Kidney (tissue), 14 donors: Measurements from ENCODE around the gene ISOC2. TPM values are rescaled to one million over a fixed set of nuclear protein-coding genes. Genes with fewer than 3 reads are reported as not detected.

Experiments used
- DNase-seq, 5 donors: peaks; one replicate each; pipeline ENCODE4 v3.0.0-alpha.2; 2013 to 2020
- FAIRE-seq: peaks from 2 replicates; lab custom pipeline; 2012; peaks lifted over from hg19 to GRCh38; lab: Jason Lieb, UNC
- H3K27ac ChIP-seq, 2 donors: one replicate each; pipeline ENCODE4 v1.7.0; 2013; ENCODE audit warnings: low read depth in 2 of 2, low read length in 2 of 2, inconsistent platforms in 1 of 2
- H3K27me3 ChIP-seq: one replicate; pipeline ENCODE4 v1.7.1; 2013; ENCODE audit warnings: low read length, inconsistent platforms; ENCODE audit not compliant: control insufficient read depth, insufficient read depth
- H3K36me3 ChIP-seq, 3 donors: one replicate each; pipeline versions ENCODE4 v1.7.0 to v1.7.1; 2013; ENCODE audit warnings: low read length in 3 of 3, control low read depth in 1 of 3, inconsistent platforms in 1 of 3; ENCODE audit not compliant: insufficient read depth in 3 of 3, control insufficient read depth in 2 of 3
- H3K4me1 ChIP-seq, 3 donors: one replicate each; pipeline versions ENCODE4 v1.7.0 to v1.7.1; 2013; ENCODE audit warnings: low read length in 3 of 3, inconsistent platforms in 1 of 3, low read depth in 1 of 3; ENCODE audit not compliant: control insufficient read depth in 2 of 3, insufficient read depth in 2 of 3
- H3K4me3 ChIP-seq, 3 donors: one replicate each; pipeline versions ENCODE4 v1.7.0 to v1.8.1; 2013; ENCODE audit warnings: low read length in 3 of 3, control low read depth in 1 of 3, inconsistent platforms in 1 of 3
- H3K9ac ChIP-seq, 3 donors: one replicate each; pipeline versions ENCODE4 v1.7.0 to v1.7.1; 2013; ENCODE audit warnings: low read length in 3 of 3, control low read depth in 1 of 3, inconsistent platforms in 1 of 3
- H3K9me3 ChIP-seq, 3 donors: one replicate each; pipeline versions ENCODE4 v1.7.0 to v1.7.1; 2013; ENCODE audit warnings: low read length in 3 of 3, control low read depth in 1 of 3, inconsistent platforms in 1 of 3; ENCODE audit not compliant: control insufficient read depth in 2 of 3, insufficient read depth in 1 of 3
- CTCF ChIP-seq: IDR thresholded peaks from 3 replicates; pipeline ENCODE4 v1.5.1; 2012; ENCODE audit warnings: mild to moderate bottlenecking, moderate library complexity, borderline replicate concordance; ENCODE audit not compliant: insufficient read depth; ENCODE audit errors: extremely low read depth
- intact Hi-C: fragments of 100-400 bp; cut with DNase I; formaldehyde crosslinking; loops from one replicate; pipeline ENCODE4 v1.11.1; 2022
- polyA plus RNA-seq: library from polyadenylated mRNA; stranded (reverse); fragments of 350-450 nt; fragmentation: Illumina TruSeq; extraction: RNeasy Lipid Tissue Mini Kit (QIAGEN cat#74804); gene quantifications from one replicate; pipeline ENCODE4 v1.2.3, GENCODE V29; 2014; ENCODE audit warnings: low read depth, low replicate concordance; ENCODE audit not compliant: insufficient read depth
- total RNA-seq: library from RNA; stranded (reverse); fragmentation: NEBNext Ultra II Directional; extraction: Animal tissue kit (Norgen Biotek cat#: 25700); gene quantifications from one replicate; pipeline ENCODE4 v1.2.1, GENCODE V29; 2021
- donor health status: control.
- donor health status: control.
- donor health status: control.
- donor health status: control.
- donor health status: control.
- donor health status: DM: yes; HTN: yes; CAD: no.
- donor health status: Normal renal cell carcinoma (clear cell type).

ISOC2 gene
- total and polyA plus RNA-seq, 2 donors from 2014 or later = 45.9 to 326 TPM

GRCh38 chr19:55491546-55492360, 30.3 kb upstream of the ISOC2 start:
- Histone ChIP-seq H3K9me3 (no peaks in the 10 kb centered on the region), H3K27ac (no peak overlapping the region), H3K9ac (no peak overlapping the region), H3K36me3 (no peaks in the 10 kb centered on the region), H3K27me3 (no peaks in the 10 kb centered on the region), H3K4me1 (peaks cover 0 to 10% (median 4%) of the 10 kb centered on the region in 3 donors), H3K4me3 (no peak overlapping the region)
- intact Hi-C loops = no loop called here
- DNase-seq = no peak
- FAIRE-seq = no peak
- no peak for TF ChIP-seq CTCF

GRCh38 chr19:55490478-55491432, 29.3 kb upstream of the ISOC2 start:
- Histone ChIP-seq H3K4me3 (no peak overlapping the region), H3K27ac (no peak overlapping the region)

More at GRCh38 chr19:55490478-55491432, 29.3 kb upstream of the ISOC2 start:
- intact Hi-C loops = no loop called here
- FAIRE-seq (no peak), DNase-seq (no peak)
- H3K27me3 ChIP-seq = no peaks in the 10 kb centered on the region
- TF ChIP-seq CTCF = no peak
- H3K9me3 ChIP-seq = no peaks in the 10 kb centered on the region
- no peaks in the 10 kb centered on the region for H3K36me3 ChIP-seq
- H3K9ac ChIP-seq = no peak overlapping the region
- H3K4me1 ChIP-seq = peaks cover 0 to 16% (median 5%) of the 10 kb centered on the region in 3 donors
